C4-2B (cell line): ENCODE results near the gene ZNF302.

ENCODE experiments used
- CTCF ChIP-seq: fragments of 450-650 bp; conservative IDR thresholded peaks from 2 replicates; pipeline ENCODE4 v1.5.1; 2017; ENCODE audit warnings: mild to moderate bottlenecking
- ZFX ChIP-seq: fragments of 450-650 bp; IDR thresholded peaks from 2 replicates; pipeline ENCODE4 v1.6.1; 2017

GRCh38 chr19:34667349-34668076 is 10.0 kb upstream of the ZNF302 start:
- TF ChIP-seq CTCF (no peak), ZFX (no peak)
